GM06990 (cell line): Measurements from ENCODE around the gene SHISAL2A.

Source experiments
- DNase-seq: peaks from one replicate; pipeline ENCODE4 v3.0.0-alpha.2; 2011; ENCODE audit not compliant: insufficient read length; ENCODE audit errors: extremely low read depth
- H3K27me3 ChIP-seq: replicated peaks from 2 replicates; pipeline ENCODE4 v1.6.0; 2011; ENCODE audit warnings: low read length; ENCODE audit not compliant: control insufficient read depth, insufficient read depth
- H3K36me3 ChIP-seq: 2 replicates; pipeline ENCODE4 v1.5.1; 2011; ENCODE audit warnings: low read length; ENCODE audit not compliant: control insufficient read depth, insufficient read depth
- H3K4me3 ChIP-seq: replicated peaks from 2 replicates; pipeline ENCODE4 v1.5.1; 2011; ENCODE audit warnings: low read depth, mild to moderate bottlenecking, control low read depth, low read length
- CTCF ChIP-seq: IDR thresholded peaks from 2 replicates; pipeline ENCODE4 v1.5.1; 2011; ENCODE audit warnings: low read length, control low read depth, mild to moderate bottlenecking, inconsistent platforms; ENCODE audit not compliant: insufficient read depth, poor library complexity, severe bottlenecking

The SHISAL2A gene

GRCh38 chr1:52668711-52669110 lies 35.7 kb downstream of the SHISAL2A start:
- no peaks in the 10 kb centered on the region for H3K36me3 ChIP-seq
- TF ChIP-seq CTCF: no peak
- no peak overlapping the region for H3K4me3 ChIP-seq
- DNase-seq: no peak
- H3K27me3 ChIP-seq: no peaks in the 10 kb centered on the region

GRCh38 chr1:52669696-52670095 lies 36.7 kb downstream of the SHISAL2A start:
- TF ChIP-seq CTCF: no peak
- Histone ChIP-seq H3K36me3 (no peaks in the 10 kb centered on the region), H3K27me3 (no peaks in the 10 kb centered on the region), H3K4me3 (no peak overlapping the region)
- DNase-seq: no peak

- TF ChIP-seq CTCF: no peak
- H3K27me3 ChIP-seq: no peaks in the 10 kb centered on the region
- H3K36me3 ChIP-seq: no peaks in the 10 kb centered on the region
- no peak for DNase-seq
- no peak overlapping the region for H3K4me3 ChIP-seq
These were observed 37.6 kb downstream of the SHISAL2A start for GRCh38 chr1:52670604-52671003.

- no peak for DNase-seq
- Histone ChIP-seq H3K4me3 (no peak overlapping the region), H3K27me3 (no peaks in the 10 kb centered on the region), H3K36me3 (no peaks in the 10 kb centered on the region)
- TF ChIP-seq CTCF: no peak
These were observed 40.0 kb downstream of the SHISAL2A start for GRCh38 chr1:52672946-52673345.

GRCh38 chr1:52673513-52673912 lies 40.5 kb downstream of the SHISAL2A start:
- Histone ChIP-seq H3K4me3 (no peak overlapping the region), H3K36me3 (no peaks in the 10 kb centered on the region), H3K27me3 (no peaks in the 10 kb centered on the region)
- TF ChIP-seq CTCF: no peak
- no peak for DNase-seq
